NCI-H1930 (cell line): ENCODE results near the gene ZNF611.
"Not testable (repeated sequence)": the region's sequence is repeated elsewhere in the genome, so short reads cannot be mapped to it uniquely, and the experiment has no call there.

Experiments
- DNase-seq, 2 experiments: peaks; one replicate each; lab custom pipeline; 2025; lab: John Stamatoyannopoulos, UW

The ZNF611 gene

DNA sequence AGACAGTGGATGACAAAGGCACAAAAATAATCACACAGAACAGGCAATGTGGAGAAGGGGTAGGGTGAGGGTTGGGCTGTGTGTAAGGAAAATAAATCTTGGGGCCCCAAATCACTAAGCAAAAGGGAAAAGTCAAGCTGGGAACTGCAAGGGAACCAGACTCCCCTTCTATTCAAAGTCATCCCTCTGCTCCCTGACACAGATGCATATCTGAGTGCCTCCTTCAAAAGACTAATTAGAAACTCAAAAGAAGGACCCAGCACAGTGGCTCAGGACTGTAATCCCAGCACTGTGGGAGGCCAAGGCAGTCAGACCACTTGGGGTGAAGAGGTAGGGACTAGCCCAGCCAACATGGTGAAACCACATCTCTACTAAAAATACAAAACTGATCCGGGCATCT lies 18.3 kb downstream of the ZNF611 start:
- no peak for DNase-seq

DNA sequence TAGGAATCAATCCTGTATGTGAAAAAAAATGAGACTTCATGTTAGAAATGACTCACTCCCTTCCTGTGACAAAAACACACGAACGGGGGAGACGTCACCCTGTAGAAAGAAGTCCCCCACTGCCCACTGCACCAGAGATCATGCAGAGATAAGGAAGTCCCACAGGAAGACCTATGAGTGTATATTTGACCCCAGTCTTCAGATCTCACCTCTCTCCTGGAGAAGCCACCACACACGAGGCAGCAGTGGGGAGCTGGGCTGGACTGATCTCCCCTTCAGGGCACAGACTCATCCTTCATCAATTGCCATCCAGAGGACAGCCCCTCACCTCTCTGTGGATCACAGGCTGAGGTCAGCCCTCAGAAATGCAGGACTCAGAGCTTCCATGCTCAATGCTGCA lies 18.9 kb downstream of the ZNF611 start:
- not testable (repeated sequence) for DNase-seq

DNA sequence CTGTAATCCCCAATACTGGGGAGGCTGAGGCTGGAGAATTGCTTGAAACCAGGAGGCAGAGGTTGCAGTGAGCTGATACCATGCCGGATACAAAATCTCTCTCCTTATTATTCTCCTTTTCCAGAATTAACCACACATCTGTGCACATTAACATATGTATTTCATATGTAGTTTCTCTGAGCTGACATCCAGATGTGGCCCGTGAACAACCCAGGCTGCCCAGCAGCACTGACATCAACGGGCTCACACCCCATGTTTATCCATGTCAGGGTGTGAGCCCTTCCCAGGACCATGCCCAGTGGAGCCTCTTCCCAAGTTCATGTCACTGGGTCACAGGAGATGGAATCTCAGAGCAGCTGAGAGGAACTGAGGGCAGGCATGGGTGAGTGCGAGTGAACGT lies 19.5 kb downstream of the ZNF611 start:
- DNase-seq, result not testable (repeated sequence)

DNA sequence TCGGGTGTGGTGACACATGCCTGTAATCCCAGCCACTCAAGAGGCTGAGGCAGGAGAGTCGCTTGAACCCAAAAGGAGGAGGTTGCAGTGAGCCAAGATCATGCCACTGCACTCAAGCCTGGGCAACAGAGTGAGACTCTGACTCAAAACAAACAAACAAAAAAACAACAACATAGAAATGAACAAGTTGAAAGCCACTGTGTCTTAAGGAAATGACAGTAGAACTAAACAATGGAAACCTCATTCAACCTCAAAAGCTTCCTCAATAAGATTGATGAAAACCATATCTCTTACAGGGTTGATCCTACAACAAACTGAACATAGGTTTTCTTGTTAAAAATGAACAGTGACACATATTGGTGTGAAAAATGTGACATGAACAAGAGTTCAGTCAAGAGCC lies 21.8 kb downstream of the ZNF611 start:
- DNase-seq, result not testable (repeated sequence)

DNA sequence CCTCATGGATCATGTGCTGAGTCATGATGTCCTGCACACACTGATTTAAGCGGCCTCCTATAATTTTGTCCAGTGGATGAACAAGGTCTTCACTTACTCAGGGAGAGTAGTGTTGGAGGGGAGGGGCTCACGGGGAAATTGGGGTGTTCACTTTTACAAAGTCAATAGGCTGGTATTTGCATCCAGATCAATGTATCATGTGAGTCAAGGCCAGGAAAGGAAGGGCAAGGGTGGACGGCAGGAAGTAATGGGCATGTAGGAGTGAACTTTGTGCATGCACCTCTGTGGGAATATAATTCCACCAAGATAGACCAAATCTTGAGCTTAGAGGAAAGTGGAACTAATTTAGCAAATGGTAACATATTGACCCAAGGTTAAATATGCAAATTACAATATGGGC lies 23.2 kb downstream of the ZNF611 start:
- DNase-seq, result not testable (repeated sequence)

DNA sequence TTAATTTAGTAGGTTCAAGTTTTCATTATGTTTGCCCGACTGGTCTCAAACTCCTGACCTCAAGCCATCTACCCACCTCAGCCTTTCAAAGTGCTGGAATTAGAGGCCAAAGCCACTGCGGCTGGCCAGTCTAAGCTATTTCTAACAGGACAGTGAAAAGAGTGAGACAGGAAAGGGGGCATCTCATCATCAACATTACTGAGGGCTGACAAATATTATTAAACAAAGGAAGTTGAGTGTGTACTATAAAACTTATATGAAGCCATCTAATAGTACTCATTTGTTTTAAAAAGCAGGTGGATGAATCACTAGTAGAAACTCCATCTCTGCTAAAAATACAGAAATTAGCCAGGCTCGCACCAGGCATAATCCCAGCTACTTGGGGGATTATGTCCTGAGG lies 24.3 kb downstream of the ZNF611 start:
- no peak for DNase-seq

DNA sequence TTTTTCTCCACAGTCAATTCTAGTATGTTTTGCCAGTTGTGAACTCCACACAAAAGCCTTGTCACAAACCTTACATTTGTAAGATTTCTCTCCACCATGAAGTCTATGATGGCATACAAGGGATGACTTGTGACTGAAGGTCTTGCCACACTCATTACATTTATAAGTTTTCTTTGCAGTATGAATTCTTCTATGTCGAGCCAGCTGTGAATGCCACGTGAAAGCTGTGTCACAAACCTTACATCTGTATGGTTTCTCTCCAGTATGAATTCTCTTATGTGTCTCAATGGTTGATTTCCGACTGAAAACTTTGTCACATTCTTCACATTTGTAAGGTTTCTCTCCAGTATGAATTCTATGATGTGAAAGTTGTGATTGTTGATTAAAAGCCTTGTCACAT lies 29.2 kb downstream of the ZNF611 start:
- not testable (repeated sequence) for DNase-seq

DNA sequence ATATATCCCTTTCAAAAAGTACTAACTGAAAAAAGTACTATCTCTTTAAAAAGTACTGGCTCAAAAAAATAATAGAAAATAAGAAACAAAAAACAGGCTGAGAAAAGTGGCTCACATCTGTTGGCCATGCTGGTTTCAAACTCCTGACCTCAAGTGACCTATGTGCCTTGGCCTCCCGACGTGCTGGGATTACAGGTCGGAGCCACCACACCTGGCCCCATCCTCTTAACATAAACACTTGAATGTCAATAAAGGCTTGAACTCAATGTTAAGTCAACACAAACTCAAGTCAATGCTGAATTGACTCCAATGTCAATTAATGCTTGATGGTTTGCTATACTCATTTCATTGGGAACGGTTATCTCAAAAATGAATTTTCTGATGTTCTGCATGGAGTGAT lies 30.9 kb downstream of the ZNF611 start:
- no peak for DNase-seq

DNA sequence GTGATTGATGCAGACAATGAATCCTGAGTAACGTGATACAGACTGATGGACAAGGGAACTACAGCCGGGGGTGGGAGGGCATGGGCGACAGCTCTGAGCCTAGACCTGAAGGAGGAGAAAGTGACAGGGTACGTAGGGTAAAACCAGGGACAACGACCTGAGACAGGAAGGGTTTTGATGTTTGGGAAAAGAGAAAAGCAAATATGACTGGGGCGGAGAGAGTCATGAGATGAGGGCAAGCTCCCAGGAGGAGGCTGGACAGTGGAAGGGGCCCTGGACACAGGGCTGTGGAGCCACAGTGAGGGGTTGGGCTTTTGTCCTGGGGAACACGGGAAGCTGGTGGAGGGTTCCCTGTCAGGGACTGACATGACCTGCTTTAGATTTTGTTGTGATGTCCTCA lies 34.2 kb downstream of the ZNF611 start:
- DNase-seq, result no peak

DNA sequence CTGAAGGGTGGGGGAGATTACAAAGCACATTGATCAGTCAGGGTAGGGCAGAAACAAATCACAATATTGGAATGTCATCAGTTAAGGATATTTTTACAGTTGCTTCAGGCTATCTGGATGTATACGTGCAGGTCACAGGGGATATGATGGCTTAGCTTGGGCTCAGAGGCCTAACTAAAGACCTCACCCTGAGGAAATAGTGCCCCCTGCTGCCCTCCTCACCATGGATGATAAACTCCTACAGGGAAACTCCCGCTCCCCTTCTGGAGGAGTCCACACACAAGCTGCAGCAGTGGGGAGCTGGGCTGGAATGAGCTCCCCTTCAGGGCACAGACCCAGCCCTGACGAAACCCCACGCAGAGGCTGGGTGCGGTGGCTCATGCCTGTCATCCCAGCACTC lies 35.3 kb downstream of the ZNF611 start:
- DNase-seq, result not testable (repeated sequence)

DNA sequence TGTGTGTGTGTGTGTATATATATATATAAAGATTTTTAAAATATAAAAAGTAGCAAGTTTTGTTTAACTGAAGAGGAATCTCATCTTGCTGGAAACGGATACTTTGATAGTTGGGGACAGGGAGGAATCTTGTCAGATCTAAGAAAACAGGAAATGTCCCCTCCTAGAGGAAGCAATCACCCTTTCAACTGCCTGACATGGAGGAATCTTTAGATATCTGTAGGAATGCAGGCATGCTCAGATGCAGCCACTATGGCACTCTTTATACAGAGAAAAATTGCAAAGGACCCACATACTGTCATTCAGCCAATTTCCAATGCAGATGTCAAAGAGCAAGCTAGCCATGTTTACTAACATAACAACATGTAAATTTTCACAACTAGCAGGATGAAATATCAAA lies 38.8 kb downstream of the ZNF611 start:
- DNase-seq, result no peak

DNA sequence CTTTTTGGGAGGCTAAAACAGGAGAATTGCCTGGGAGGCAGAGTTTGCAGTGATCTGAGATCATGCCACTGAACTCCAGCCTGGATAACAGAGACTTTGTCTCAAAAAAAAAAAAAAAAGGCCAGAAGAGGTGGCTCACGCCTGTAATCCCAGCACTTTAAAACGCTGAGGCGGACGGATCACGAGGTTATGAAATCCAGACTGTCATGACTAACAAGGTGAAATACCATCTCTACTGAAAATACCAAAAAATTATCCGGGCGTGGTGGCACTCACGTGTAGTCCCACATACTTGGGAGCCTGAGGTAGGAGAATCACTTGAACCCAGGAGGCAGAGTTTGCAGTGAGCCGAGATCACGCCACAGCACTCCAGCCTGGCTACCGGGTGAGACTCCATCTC lies 39.9 kb downstream of the ZNF611 start:
- DNase-seq, result no peak

DNA sequence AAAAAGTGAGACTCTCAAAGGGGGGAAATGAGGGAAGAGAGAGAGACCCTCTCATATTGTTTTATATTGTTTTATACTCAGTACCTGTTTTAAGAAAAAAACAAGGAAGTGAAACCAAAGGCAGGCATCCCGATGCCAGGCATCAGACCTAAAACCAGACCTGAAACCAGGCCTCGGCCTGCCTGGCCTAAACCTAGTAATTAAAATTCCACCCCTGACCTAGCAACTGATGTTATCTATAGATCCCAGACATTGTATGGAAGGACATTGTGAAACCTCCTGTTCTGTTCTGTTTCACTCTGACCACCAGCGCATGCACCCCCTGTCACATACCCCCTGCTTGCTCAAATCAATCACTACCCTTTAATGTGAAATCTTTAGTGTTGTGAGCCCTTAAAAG lies 40.6 kb downstream of the ZNF611 start:
- not testable (repeated sequence) for DNase-seq

DNA sequence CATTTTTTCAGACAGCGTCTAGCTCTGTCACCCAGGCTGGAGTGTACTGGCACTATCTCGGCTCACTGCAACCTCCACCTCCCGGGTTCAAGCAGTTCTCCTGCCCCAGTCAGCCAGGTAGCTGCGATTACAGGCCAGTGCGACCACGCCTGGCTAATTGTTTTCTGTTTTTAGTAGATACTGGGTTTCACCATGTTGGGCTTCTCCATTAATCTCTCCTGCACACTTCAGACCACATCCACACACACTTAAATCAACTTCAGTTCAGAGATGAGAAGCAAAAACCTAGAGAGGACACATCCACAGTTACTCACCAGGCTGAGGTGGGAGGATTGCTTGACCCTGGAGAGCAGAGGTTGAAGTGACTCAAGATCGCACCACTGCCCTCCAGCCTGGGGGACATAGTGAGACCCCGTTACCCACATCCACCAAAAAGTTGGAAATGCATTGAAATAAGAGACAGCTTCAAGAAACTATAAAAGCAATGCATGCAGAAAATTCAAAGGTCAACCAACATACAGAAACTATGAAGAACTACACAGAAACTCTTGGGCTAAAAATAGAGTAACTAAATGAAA lies 42.3 kb downstream of the ZNF611 start:
- no peak for DNase-seq

DNA sequence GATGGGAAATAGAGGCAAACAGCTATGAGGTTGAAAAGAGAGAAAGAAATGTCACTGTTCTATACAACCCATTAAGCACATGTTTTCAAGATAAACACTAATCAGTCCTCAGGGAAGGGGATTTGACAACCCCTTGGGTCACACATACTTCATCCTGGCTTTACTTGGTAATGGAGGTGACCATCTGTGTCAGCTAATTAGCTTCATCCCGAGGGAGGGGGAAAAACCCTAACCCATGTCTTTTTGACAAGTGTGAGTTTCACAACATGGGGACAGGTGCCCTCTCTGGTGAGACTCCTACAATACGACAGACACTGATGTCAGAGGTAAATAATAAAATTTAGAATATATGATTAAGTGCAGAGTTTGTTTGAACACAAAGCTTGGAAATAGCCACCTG lies 43.1 kb downstream of the ZNF611 start:
- DNase-seq, result peak; percentile 16 to 27

DNA sequence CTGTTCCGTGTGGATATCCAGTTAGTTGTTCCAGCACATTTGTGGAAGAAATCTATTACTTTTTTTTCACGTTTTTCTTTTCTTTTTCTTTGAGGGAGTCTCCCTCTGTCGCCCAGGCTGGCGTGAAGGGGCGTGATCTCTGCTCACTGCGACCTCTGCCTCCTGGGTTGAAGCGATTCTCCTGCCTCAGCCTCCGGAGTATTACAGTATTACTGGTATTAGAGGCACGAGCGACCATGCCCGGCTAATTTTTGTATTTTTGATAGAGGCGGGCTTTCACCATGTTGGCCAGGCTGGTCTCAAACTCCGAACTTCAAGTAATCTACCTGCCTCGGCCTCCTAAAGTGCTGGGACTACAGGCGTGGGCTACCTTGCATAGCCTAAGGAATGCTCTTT lies 43.6 kb downstream of the ZNF611 start:
- no peak for DNase-seq

DNA sequence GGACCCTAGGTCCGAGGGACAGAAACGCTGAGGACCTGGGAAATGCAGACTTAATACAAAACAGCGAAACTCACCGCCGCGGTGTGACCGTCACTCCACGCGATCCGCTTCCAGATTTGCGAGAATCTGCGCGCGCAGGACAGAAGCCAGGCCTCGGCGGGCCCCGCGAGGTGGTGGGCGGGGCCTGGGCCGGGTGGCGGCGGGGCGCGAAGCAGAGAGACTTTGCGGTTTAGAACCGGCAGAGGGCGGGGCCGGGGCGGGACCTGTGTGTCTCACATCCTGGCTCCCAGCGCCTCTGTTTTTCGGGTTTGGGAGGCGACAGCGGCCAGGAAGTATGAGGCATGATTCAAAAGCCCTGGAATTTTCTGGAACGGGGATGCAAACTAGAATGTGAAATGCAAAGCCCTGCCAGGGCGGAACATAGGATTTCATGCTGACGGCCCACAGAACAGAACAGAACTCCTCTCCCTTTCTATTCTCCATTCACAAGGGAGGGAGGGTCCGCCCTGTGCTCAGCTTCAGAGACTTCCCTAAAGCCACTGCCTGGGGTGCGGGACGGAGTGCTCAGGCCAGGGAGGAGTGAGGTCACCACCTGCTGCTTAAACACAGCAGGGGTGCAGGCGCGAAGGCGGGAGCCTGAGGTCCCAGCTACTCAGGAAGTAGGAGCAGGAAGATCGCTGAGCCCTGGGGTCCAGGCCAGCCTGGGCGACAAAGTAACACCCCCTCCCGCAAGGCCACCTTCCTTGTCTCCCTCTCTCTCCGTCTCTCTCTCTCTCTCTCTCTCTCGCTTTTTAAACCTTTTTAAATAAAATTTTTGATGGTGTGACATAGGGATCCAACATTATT lies 44.3 kb downstream of the ZNF611 start:
- peak; percentile 84 to 92 for DNase-seq

DNA sequence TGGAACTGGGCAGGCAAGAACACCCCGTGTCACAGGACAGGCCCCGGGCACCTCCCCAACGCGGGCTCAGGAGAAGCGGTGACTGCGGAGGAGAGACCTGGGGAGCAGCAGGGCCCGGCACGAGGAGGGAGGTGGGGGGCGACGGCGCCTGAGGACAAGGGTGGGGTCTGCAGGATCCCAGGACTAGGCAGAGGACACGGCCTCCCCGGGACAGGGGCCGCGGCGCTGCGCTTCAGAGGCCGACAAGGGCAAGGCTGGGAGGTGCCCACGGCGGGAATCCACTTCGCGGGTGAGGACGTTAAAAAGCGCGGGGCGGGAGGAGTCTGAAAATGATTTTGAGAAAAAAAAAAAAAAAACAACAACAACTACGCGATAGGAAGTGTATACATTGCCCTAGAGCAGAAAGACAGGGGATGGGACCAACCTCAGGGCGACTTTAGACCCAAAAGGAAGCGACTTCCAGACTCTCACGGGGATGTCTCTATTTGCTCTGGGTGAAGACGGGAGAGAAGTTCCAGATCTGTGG lies 44.9 kb downstream of the ZNF611 start:
- DNase-seq, result no peak

DNA sequence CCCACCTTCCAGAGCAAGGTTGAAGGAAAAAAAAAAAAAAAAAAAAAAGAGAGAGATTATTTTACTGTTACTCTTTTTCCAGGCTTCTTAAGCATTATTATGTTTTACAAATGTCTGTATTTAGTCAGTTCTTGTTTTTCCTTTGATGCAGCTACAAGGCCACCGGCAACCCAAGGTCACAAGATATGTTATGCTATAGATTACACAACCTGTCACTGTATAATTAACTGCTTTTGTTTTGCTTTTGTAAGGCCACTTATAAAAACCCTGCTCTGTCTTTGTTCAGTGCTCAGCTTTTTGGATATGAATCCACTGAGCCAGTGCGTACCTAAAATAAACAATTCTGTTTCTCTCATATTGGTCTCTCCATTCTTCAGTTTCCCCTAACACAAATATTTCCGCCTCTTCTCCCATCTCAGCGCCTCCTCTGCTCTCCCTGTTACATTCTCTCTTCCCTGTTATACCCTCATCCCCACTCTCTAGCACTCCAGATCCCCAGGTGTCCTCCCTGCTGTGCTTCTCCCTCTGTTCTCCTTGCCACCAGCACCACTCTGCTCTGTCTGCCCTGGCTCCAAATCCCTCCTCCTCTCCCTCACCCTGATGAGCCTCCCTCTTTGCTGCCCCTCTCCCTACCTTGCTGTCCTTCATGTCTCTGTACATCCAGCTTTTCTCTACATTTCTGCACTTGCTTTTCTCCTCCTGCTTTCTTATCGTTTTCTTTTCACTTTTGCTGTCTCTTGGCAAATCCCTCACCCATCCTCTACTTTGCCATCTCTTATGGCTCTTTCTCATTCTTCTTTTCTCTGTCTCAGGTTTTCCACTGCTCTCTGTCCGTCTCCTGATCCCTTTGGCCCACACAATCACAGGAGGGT lies 45.7 kb downstream of the ZNF611 start:
- DNase-seq, result not testable (repeated sequence)

DNA sequence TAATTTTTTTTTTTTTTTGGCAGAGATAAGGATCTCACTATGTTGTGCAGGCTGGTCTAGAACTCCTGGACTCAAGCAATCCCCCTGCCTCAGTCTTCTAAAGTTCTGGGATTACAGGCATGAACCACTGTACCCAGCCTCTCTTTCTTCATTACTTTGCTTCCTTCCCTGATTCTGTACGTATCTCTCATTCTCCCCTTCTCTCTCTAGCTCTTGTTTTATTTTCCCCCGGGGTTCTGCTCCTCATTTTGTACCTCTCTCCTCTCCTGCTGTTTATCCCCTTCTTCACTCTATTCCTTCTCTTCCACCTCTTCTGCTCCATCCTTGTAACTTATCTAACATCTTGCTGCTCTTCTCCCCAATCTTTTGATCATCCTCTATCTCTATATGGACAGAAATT lies 46.5 kb downstream of the ZNF611 start:
- DNase-seq, result no peak

DNA sequence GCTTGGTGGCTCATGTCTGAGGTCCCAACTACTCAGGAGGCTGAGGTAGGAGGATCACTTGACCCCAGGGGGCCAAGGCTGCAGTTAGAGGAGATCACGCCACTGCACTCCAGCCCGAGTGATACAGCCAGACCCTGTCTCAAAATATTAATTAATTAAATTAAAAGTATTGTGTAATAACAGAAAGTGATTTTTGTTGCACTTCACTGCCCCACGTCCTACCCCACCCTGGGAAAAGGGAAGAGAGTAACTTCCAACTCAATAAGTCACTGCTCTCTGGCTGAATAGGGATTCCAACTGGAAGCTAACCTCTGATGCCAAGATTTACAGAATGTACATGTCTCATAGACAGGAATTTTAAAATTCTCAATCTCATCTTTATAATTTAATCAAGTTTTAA lies 47.2 kb downstream of the ZNF611 start:
- DNase-seq, result no peak

DNA sequence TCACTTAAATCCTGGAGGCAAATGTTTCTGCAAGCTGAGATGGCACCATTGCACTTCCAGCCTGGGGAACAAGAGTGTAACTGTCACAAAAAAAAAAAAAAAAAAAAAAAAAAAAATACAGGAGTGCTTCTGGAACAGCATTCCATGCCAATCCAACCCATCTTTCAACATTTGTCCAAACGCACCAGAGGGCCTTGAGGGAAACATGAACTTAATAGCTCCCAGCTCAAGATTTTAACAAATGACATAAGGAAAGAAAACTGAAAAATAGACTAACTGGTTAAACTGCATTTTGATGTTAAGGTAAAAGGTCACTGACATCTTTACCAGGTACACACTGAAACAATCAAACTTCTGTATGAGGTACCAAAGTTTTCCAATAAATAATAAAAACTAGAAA lies 49.0 kb downstream of the ZNF611 start:
- no peak for DNase-seq

DNA sequence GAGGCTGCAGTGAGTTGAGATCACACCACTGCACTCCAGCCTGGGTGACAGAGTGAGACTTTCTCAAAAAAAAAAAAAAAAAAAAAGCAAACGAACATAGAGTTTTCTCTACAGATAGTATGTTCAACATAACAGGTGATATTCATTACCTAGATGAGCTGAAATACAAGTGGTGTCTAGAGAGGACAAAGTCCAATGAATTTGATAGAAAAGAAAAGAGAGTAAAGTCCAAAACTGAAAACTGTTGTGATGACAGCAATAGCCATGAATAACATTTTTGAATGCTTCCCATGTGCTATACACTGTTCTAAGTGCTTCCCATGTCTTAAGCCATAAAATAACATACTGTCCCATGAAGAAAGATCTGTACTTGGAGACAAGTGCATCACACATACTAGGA lies 53.6 kb downstream of the ZNF611 start:
- not testable (repeated sequence) for DNase-seq
